HepG2 (cell line): Measurements from ENCODE around the gene FOSB. TPM values are rescaled to one million over a fixed set of nuclear protein-coding genes. Genes with fewer than 3 reads are reported as not detected.
A peak's percentile ranks its signal among the peaks of the same experiment; 100 is the strongest.

Experiments
- CHD2 ChIP-seq: IDR thresholded peaks from 2 replicates; pipeline ENCODE4 v1.6.1; 2011; ENCODE audit warnings: low read depth, low read length, improper control_type of control experiment
- ELK4 ChIP-seq: sonication (generic); formaldehyde crosslinking; IDR thresholded peaks from 2 replicates; pipeline ENCODE4 v1.9.0; 2021; ENCODE audit warnings: missing genetic modification reagents, borderline replicate concordance
- HOXA5 ChIP-seq: sonication (generic); formaldehyde crosslinking; IDR thresholded peaks from 2 replicates; pipeline ENCODE4 v1.4.0; 2020; ENCODE audit warnings: missing genetic modification reagents
- KDM6A ChIP-seq: IDR thresholded peaks from 2 replicates; pipeline ENCODE4 v1.6.1; 2016; ENCODE audit warnings: low read depth
- KLF6 ChIP-seq: IDR thresholded peaks from 2 replicates; pipeline ENCODE4 v1.8.0; 2016; ENCODE audit warnings: missing biosample characterization, missing genetic modification reagents
- MTF1 ChIP-seq: sonication (generic); formaldehyde crosslinking; IDR thresholded peaks from 2 replicates; pipeline ENCODE4 v1.5.0; 2020; ENCODE audit warnings: missing genetic modification reagents
- MYPOP ChIP-seq: sonication (generic); formaldehyde crosslinking; IDR thresholded peaks from 2 replicates; pipeline ENCODE4 v1.8.1; 2023; ENCODE audit warnings: mild to moderate bottlenecking, moderate library complexity, missing genetic modification reagents
- PRDM10 ChIP-seq: sonication (generic); formaldehyde crosslinking; IDR thresholded peaks from 2 replicates; pipeline ENCODE4 v1.4.0; 2020; ENCODE audit warnings: low read depth, missing genetic modification reagents
- RBM22 ChIP-seq: fragments of 200-400 bp; formaldehyde crosslinking; optimal IDR thresholded peaks from 2 replicates; pipeline ENCODE3; 2017; ENCODE audit warnings: mild to moderate bottlenecking, low read length, moderate library complexity
- SMYD3 ChIP-seq: sonication (generic); formaldehyde crosslinking; IDR thresholded peaks from 2 replicates; pipeline ENCODE4 v1.8.1; 2023; ENCODE audit warnings: mild to moderate bottlenecking, missing genetic modification reagents
- TARDBP ChIP-seq: sonication (generic); formaldehyde crosslinking; IDR thresholded peaks from 2 replicates; pipeline ENCODE4 v1.8.0; 2022; ENCODE audit warnings: mild to moderate bottlenecking, missing genetic modification reagents
- TBL1XR1 ChIP-seq: fragments of 150-350 bp; IDR thresholded peaks from 2 replicates; pipeline ENCODE4 v1.6.1; 2014; ENCODE audit warnings: borderline replicate concordance, low read length; ENCODE audit not compliant: partially characterized antibody
- THYN1 ChIP-seq: sonication (generic); formaldehyde crosslinking; IDR thresholded peaks from 2 replicates; pipeline ENCODE4 v1.8.1; 2023; ENCODE audit warnings: low read depth, mild to moderate bottlenecking, moderate library complexity, missing genetic modification reagents, borderline replicate concordance
- ZBTB39 ChIP-seq: sonication (generic); formaldehyde crosslinking; IDR thresholded peaks from 2 replicates; pipeline ENCODE4 v1.5.0; 2020; ENCODE audit warnings: missing genetic modification reagents
- ZBTB4 ChIP-seq: sonication (generic); formaldehyde crosslinking; IDR thresholded peaks from 2 replicates; pipeline ENCODE4 v1.4.0; 2020; ENCODE audit warnings: missing genetic modification reagents, mild to moderate bottlenecking, borderline replicate concordance
- ZNF264 ChIP-seq: sonication (generic); formaldehyde crosslinking; IDR thresholded peaks from 2 replicates; pipeline ENCODE4 v1.4.0; 2020; ENCODE audit warnings: missing genetic modification reagents
- ZNF644 ChIP-seq: IDR thresholded peaks from 2 replicates; pipeline ENCODE4 v1.6.1; 2016; ENCODE audit warnings: low read depth
- polyA plus RNA-seq, 8 experiments: library from polyadenylated mRNA; depleted of rRNA in 3 of 8; stranded (reverse) in 7 of 8; unstranded in 1 of 8; fragments of >200 nt; fragmentation: Illumina TruSeq in 4 of 8; extraction: Trizol in 4 of 8; gene quantifications; 2 replicates each; pipeline versions ENCODE4 v1.2.1 to v1.2.3, GENCODE V29; 2011 to 2016; ENCODE audit warnings: low read depth in 4 of 8, missing spikeins in 1 of 8, mixed read lengths in 1 of 8; ENCODE audit not compliant: insufficient read depth in 1 of 8
- total RNA-seq, 5 experiments: library from RNA; depleted of rRNA; stranded (reverse); fragments of >200 nt; fragmentation: Illumina TruSeq; extraction: Trizol; gene quantifications; 2 replicates each; pipeline ENCODE4 v1.2.3, GENCODE V29; 2016; ENCODE audit warnings: low read depth in 1 of 5

The FOSB gene
- total and polyA plus RNA-seq, 2 of the 13 experiments (the other 11 are each of a cell fraction or from before 2014, with no cell fraction given): 2.8 to 6.0 TPM

GRCh38 chr19:45514376-45515051 is 46.7 kb downstream of the FOSB start (continued):
- TF ChIP-seq ZBTB39 (peak; percentile 40; the same call in 1 of the 2 replicates), MTF1 (no peak), KDM6A (CRISPR knock-in tag) (peak; percentile 78), ZNF644 (no peak), TBL1XR1 (no peak), MYPOP (CRISPR knock-in tag) (peak; percentile 61; the same call in 1 of the 2 replicates), SMYD3 (CRISPR knock-in tag) (no peak), THYN1 (no peak), PRDM10 (peak; percentile 61; the same call in 1 of the 2 replicates), RBM22 (no peak), KLF6 (CRISPR knock-in tag) (no peak), ELK4 (no peak), TARDBP (peak; percentile 76), HOXA5 (CRISPR knock-in tag) (peak; percentile 25; the same call in 1 of the 2 replicates), CHD2 (no peak), ZBTB4 (CRISPR knock-in tag) (no peak), ZNF264 (CRISPR knock-in tag) (no peak; the same call in 1 of the 2 replicates)
